GM18498 (cell line): ENCODE results near the gene CCDC32.

Experiments used
- ATAC-seq: cut with Tn5 transposase; IDR thresholded peaks from one replicate; pipeline ENCODE4 v1.9.1; 2021; ENCODE audit warnings: mild to moderate bottlenecking, moderate library complexity; ENCODE audit not compliant: unreplicated experiment

Gene CCDC32

GRCh38 chr15:40516322-40516721 lies 48.5 kb downstream of the CCDC32 start:
- no peak for ATAC-seq

DNA sequence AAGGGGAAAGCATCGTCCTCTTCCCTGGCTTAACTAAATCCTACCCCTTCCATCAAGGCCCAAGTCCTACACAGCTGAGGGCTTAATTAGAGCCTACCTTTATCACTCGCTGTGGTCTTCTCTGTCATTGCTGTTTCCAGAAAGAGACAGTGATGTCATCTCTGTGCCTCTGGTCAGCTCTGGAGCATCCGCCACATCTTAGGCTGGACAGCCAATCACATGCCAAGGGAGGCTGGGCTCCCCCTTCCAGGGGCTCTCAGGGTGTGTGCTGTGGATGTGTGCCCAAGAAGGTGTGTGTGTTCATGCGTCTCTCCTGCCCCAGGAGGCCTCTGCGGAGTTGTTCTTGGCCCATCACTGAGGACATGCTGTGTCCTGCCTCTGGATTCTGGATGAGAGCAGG lies 51.2 kb downstream of the CCDC32 start:
- no peak for ATAC-seq

DNA sequence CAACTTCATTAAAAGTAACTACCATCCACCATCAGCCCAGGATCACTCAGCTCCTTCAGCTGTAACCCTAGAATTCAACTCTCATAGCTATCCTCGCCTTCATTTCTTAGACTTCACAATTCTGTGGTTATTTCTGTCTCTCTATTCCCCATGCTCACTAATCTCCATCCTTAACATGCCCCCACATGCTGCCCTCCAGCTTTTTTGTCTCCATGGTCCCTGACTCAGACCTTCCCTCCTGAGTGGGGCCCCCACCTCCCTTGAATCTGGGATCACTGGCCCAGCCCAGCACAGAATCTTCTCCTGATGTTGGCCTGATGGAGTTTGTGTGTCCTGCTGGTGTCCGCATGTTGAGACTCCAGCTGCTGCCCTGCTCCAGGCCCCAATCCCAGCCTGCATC lies 52.4 kb downstream of the CCDC32 start:
- no peak for ATAC-seq

- ATAC-seq, result peak; percentile 47
Observed at GRCh38 chr15:40511472-40512133, 53.2 kb downstream of the CCDC32 start.

DNA sequence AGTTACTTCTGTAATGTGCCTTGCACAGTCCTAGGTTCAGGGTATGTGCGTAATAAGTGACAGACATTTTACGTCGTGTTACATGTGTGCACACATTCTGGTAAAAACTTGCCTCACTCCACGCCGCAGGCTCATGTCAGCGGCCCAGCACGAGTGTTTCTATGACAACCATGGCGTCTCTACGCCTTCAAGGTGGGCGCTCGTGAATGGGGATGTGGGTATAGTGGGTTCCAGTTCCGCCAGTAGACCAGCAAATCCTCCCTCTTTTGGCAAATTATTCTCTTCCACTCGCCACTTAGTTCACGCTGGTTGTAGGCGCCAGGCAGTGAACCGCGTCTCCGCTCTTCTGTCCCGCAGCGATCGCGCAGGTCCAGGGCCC lies 53.8 kb downstream of the CCDC32 start:
- peak; percentile 63 for ATAC-seq

- no peak for ATAC-seq
Observed at GRCh38 chr15:40510201-40510600, 54.6 kb downstream of the CCDC32 start.

- no peak for ATAC-seq
Observed at GRCh38 chr15:40508216-40508615, 56.6 kb downstream of the CCDC32 start.

DNA sequence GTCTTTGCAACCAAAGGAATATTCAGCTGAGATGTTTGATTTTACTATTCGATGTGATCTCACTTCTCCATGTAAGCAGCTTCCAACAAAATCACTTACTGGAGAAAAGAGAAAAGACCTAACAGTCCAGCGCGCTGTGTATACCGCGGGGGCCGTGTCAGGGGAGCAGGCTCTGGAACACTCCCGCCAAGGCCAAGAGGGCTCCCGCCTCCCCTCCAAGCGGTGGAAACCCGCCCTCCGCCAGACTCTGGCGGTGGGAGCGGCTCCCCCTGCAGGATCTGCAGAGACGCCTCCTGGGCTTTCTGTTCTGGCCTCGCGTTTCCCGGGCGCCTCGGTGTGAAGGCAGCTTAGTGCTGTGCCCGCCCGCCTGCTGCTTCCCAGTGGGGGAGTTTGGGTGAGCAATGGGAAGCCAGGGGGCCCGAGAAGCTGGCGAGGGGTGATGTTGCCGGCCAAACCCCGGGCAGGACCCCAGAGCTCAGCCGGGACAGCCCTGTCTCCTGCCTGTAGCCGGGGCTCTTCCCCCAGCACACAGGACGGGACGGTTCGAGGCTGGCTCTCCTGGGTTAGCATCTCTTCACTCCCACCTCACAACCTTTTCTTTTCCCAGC lies 57.8 kb downstream of the CCDC32 start:
- ATAC-seq, result peak; percentile 39
